Spleen (tissue), 7 donors: ENCODE measurements around the gene NR2E3.

Experiments used
- CTCF ChIP-seq, 11 experiments: fragments of 200-600 bp in 7 of 11; fragments of 450-650 bp in 4 of 11; sonication (generic) in 4 of 11; IDR thresholded peaks in 8 of 11; conservative IDR thresholded peaks in 3 of 11; 1 replicate in 7 of 11; 2 replicates in 4 of 11; pipeline versions ENCODE4 v1.4.0 to v1.8.0; 2016 to 2021; ENCODE audit warnings: antibody characterized with exemption in 11 of 11, inconsistent platforms in 4 of 11, mild to moderate bottlenecking in 1 of 11
- POLR2A ChIP-seq, 3 donors: fragments of 450-650 bp; IDR thresholded peaks; one replicate each; pipeline ENCODE4 v1.5.1; 2017; ENCODE audit warnings: antibody characterized with exemption in 3 of 3, mild to moderate bottlenecking in 1 of 3
- POLR2AphosphoS5 ChIP-seq, 3 donors: sonication (generic); formaldehyde crosslinking; IDR thresholded peaks; one replicate each; pipeline ENCODE4 v1.5.1; 2017; ENCODE audit warnings: antibody characterized with exemption in 3 of 3
- donor health status: DM: no; HTN: no; CAD: no; lungs with moderate emphysema.
- donor health status: DM: no; HTN: no; CAD: no.
- donor health status: DM: no; HTN: no; CAD: no.

- TF ChIP-seq POLR2AphosphoS5 (IDR thresholded peaks at IDR 0.05) (no peak), CTCF (IDR thresholded peaks at IDR 0.05 in 8 of 11, conservative IDR thresholded peaks at IDR 0.05 in 3 of 11) (no peak), POLR2A (IDR thresholded peaks at IDR 0.05) (no peak)
These were observed 10.2 kb upstream of the NR2E3 start for GRCh38 chr15:71800190-71800589.
